Tibial nerve (tissue), 4 donors: ENCODE results near the gene DLK2. TPM values are rescaled to one million over a fixed set of nuclear protein-coding genes. Genes with fewer than 3 reads are reported as not detected.

Experiments
- DNase-seq, 2 donors: peaks; one replicate each; pipeline ENCODE4 v3.0.0-alpha.2; 2019; ENCODE audit warnings: low spot score in 2 of 2
- H3K27ac ChIP-seq, 4 donors: fragments of 200-600 bp; sonication (generic) in 3 of 4; one replicate each; pipeline ENCODE4 v1.5.1; 2017 to 2019; ENCODE audit warnings: mild to moderate bottlenecking in 1 of 4
- H3K27me3 ChIP-seq, 2 donors: fragments of 200-600 bp; sonication (generic) in 1 of 2; one replicate each; pipeline versions ENCODE4 v1.5.1 to v1.6.0; 2017 to 2019
- H3K36me3 ChIP-seq, 3 donors: fragments of 200-600 bp; sonication (generic); one replicate each; pipeline ENCODE4 v1.5.1; 2018 to 2019
- H3K4me1 ChIP-seq, 4 donors: fragments of 200-600 bp; sonication (generic) in 3 of 4; one replicate each; pipeline ENCODE4 v1.5.1; 2017 to 2019
- H3K4me3 ChIP-seq, 4 donors: fragments of 200-600 bp; sonication (generic) in 3 of 4; one replicate each; pipeline ENCODE4 v1.5.1; 2017 to 2019; ENCODE audit warnings: mild to moderate bottlenecking in 1 of 4, moderate library complexity in 1 of 4
- H3K9me3 ChIP-seq, 4 donors: fragments of 200-600 bp; sonication (generic) in 3 of 4; one replicate each; pipeline ENCODE4 v1.5.1; 2017 to 2019
- CTCF ChIP-seq, 5 experiments: fragments of 200-600 bp in 3 of 5; fragments of 450-650 bp in 2 of 5; sonication (generic) in 3 of 5; IDR thresholded peaks; one replicate each; pipeline ENCODE4 v1.5.1; 2016 to 2019; ENCODE audit warnings: antibody characterized with exemption in 5 of 5, mild to moderate bottlenecking in 3 of 5, moderate library complexity in 2 of 5
- EP300 ChIP-seq, 2 donors: sonication (generic); formaldehyde crosslinking; IDR thresholded peaks; one replicate each; pipeline ENCODE4 v1.6.1; 2017; ENCODE audit warnings: antibody characterized with exemption in 2 of 2, mild to moderate bottlenecking in 1 of 2
- POLR2A ChIP-seq, 2 donors: fragments of 450-650 bp; IDR thresholded peaks; one replicate each; pipeline ENCODE4 v1.6.1; 2017; ENCODE audit warnings: antibody characterized with exemption in 2 of 2, mild to moderate bottlenecking in 2 of 2, moderate library complexity in 2 of 2
- WGBS, 2 donors: methylation state at CpG; one replicate each; pipeline ENCODE4 v1.1.5; 2018; 5-methylcytosine and 5-hydroxymethylcytosine counted together
- total RNA-seq, 4 donors: library from RNA; depleted of rRNA; stranded (reverse); fragments of >200 nt; gene quantifications; one replicate each; pipeline ENCODE4 v1.1.0, GENCODE V29; 2016

DLK2 gene
- 1 to 10 TPM in 2 of 4 donors, not detected in 2; 1.0 to 3.5 TPM for total RNA-seq

- TF ChIP-seq POLR2A (IDR thresholded peaks at IDR 0.05) (no peak), EP300 (IDR thresholded peaks at IDR 0.05) (no peak), CTCF (IDR thresholded peaks at IDR 0.05) (no peak)
- DNase-seq: no peak
- Histone ChIP-seq H3K9me3 (peaks cover 0 to 20% (median 0%) of the 10 kb centered on the region in 4 donors), H3K27me3 (peaks cover 0 to 53% of the 10 kb centered on the region in 2 donors), H3K27ac (peak within 1 kb of the TSS in 1 of 4 donors; percentile 9), H3K4me1 (peaks cover 0 to 7% (median 0%) of the 10 kb centered on the region in 4 donors), H3K36me3 (peaks cover 0 to 27% (median 0%) of the 10 kb centered on the region in 3 donors), H3K4me3 (peak within 1 kb of the TSS; percentile 23 to 54 (median 40))
- WGBS, 2 donors: 7% methylated on average over 22 to 30 of the region's 55 CpGs
Observed at GRCh38 chr6:43455531-43456428, at the start of gene DLK2. TSS of gene DLK2 (minus strand) at chr6:43455548. CDS start at chr6:43454825, 723 bp downstream.

GRCh38 chr6:43503443-43503842 is 48.1 kb upstream of the DLK2 start:
- Histone ChIP-seq H3K36me3 (peaks cover 5 to 78% (median 5%) of the 10 kb centered on the region in 3 donors), H3K4me3 (no peak overlapping the region), H3K27ac (no peak overlapping the region), H3K4me1 (peaks cover 0 to 9% (median 1%) of the 10 kb centered on the region in 4 donors), H3K27me3 (no peaks in the 10 kb centered on the region), H3K9me3 (no peaks in the 10 kb centered on the region)
- no peak for DNase-seq
- 85 to 94% methylated on average over 3 to 8 of the region's 8 CpGs for WGBS, 2 donors
- TF ChIP-seq POLR2A (IDR thresholded peaks at IDR 0.05): no peak
- TF ChIP-seq CTCF (IDR thresholded peaks at IDR 0.05): no peak
- TF ChIP-seq EP300 (IDR thresholded peaks at IDR 0.05): no peak

- H3K4me3 ChIP-seq: no peak overlapping the region
- DNase-seq: no peak
- H3K36me3 ChIP-seq: peaks cover 5 to 85% (median 5%) of the 10 kb centered on the region in 3 donors
- TF ChIP-seq EP300 (IDR thresholded peaks at IDR 0.05) (no peak), POLR2A (IDR thresholded peaks at IDR 0.05) (no peak), CTCF (IDR thresholded peaks at IDR 0.05) (no peak)
- H3K27ac ChIP-seq: no peak overlapping the region
- peaks cover 0 to 9% (median 1%) of the 10 kb centered on the region in 4 donors for H3K4me1 ChIP-seq
- no peaks in the 10 kb centered on the region for H3K27me3 ChIP-seq
- 77 to 84% methylated on average over 2 to 4 of the region's 4 CpGs for WGBS, 2 donors
- no peaks in the 10 kb centered on the region for H3K9me3 ChIP-seq
Observed at GRCh38 chr6:43502666-43503065, 47.3 kb upstream of the DLK2 start.

- no peak for TF ChIP-seq POLR2A (IDR thresholded peaks at IDR 0.05)
- TF ChIP-seq EP300 (IDR thresholded peaks at IDR 0.05): no peak
- TF ChIP-seq CTCF (IDR thresholded peaks at IDR 0.05): no peak
- Histone ChIP-seq H3K4me1 (peaks cover 0 to 12% (median 4%) of the 10 kb centered on the region in 4 donors), H3K4me3 (no peak overlapping the region), H3K27ac (no peak overlapping the region), H3K27me3 (no peaks in the 10 kb centered on the region), H3K9me3 (no peaks in the 10 kb centered on the region), H3K36me3 (peaks cover 5 to 81% (median 5%) of the 10 kb centered on the region in 3 donors)
- DNase-seq: no peak
- WGBS, 2 donors: 97 to 100% methylated on average over 3 of the region's 3 CpGs
Observed at GRCh38 chr6:43500921-43501320, 45.6 kb upstream of the DLK2 start.
